Endothelial cell (in vitro differentiated cells): Measurements from ENCODE around the gene PATZ1. TPM values are rescaled to one million over a fixed set of nuclear protein-coding genes. Genes with fewer than 3 reads are reported as not detected.

Source experiments
- DNase-seq: peaks from one replicate; pipeline ENCODE4 v3.0.0; 2021; ENCODE audit warnings: low spot score
- H3K27ac Mint-ChIP-seq: one replicate; pipeline ENCODE4 v1.8.0; 2021; ENCODE audit warnings: mixed read lengths, inconsistent platforms; ENCODE audit not compliant: unreplicated experiment
- H3K27me3 Mint-ChIP-seq: one replicate; pipeline ENCODE4 v1.8.0; 2021; ENCODE audit warnings: mild to moderate bottlenecking, moderate library complexity, mixed read lengths, inconsistent platforms; ENCODE audit not compliant: unreplicated experiment
- H3K36me3 Mint-ChIP-seq: one replicate; pipeline ENCODE4 v1.8.0; 2021; ENCODE audit warnings: mild to moderate bottlenecking, low read depth, mixed read lengths, inconsistent platforms; ENCODE audit not compliant: unreplicated experiment
- H3K4me1 Mint-ChIP-seq: one replicate; pipeline ENCODE4 v1.8.0; 2021; ENCODE audit warnings: mild to moderate bottlenecking, mixed read lengths, inconsistent platforms; ENCODE audit not compliant: unreplicated experiment
- H3K4me3 Mint-ChIP-seq: one replicate; pipeline ENCODE4 v1.8.0; 2021; ENCODE audit warnings: mild to moderate bottlenecking, mixed read lengths, inconsistent platforms; ENCODE audit not compliant: unreplicated experiment
- H3K9me3 Mint-ChIP-seq: one replicate; pipeline ENCODE4 v1.8.0; 2021; ENCODE audit warnings: mixed read lengths, inconsistent platforms; ENCODE audit not compliant: unreplicated experiment
- total RNA-seq: library from RNA; stranded (reverse); fragmentation: NEBNext Ultra II Directional; extraction: Animal tissue kit (Norgen Biotek cat#: 25700); gene quantifications from one replicate; pipeline ENCODE4 v1.2.1, GENCODE V29; 2021; ENCODE audit not compliant: unreplicated experiment
- TF ChIP-seq, protein P1 (sequence below): fragments of 200-600 bp; sonication (generic); IDR thresholded peaks from one replicate; pipeline ENCODE4 v1.5.0; 2021; ENCODE audit warnings: antibody characterized with exemption; ENCODE audit not compliant: unreplicated experiment

Gene PATZ1
- total RNA-seq, 1 donor from 2014 or later, result 54.0 TPM

DNA sequence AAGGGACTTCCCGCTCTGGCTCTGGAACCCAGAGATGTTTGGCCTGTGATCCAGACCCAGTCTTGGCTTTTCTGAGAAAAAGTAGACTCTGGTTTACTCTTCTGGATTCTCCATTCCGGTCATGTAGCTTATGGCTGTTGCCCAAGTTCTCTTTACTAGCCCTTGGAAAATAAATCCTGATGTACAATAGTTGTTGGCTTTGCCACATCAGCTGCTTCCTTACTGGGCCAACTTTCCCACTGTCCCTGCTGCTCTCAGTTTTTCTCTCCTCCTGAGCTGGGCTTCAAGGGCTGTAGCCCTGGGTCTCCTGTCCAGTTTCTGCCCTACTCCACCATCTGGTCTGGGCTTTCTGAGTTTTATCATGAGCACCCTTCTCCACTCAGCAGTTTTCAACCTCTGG lies 12.5 kb downstream of the PATZ1 start:
- H3K36me3 Mint-ChIP-seq, result peaks cover 57% of the 10 kb centered on the region
- TF ChIP-seq, protein P1, sequence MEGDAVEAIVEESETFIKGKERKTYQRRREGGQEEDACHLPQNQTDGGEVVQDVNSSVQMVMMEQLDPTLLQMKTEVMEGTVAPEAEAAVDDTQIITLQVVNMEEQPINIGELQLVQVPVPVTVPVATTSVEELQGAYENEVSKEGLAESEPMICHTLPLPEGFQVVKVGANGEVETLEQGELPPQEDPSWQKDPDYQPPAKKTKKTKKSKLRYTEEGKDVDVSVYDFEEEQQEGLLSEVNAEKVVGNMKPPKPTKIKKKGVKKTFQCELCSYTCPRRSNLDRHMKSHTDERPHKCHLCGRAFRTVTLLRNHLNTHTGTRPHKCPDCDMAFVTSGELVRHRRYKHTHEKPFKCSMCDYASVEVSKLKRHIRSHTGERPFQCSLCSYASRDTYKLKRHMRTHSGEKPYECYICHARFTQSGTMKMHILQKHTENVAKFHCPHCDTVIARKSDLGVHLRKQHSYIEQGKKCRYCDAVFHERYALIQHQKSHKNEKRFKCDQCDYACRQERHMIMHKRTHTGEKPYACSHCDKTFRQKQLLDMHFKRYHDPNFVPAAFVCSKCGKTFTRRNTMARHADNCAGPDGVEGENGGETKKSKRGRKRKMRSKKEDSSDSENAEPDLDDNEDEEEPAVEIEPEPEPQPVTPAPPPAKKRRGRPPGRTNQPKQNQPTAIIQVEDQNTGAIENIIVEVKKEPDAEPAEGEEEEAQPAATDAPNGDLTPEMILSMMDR, result no peak
- H3K4me3 Mint-ChIP-seq, result no peak overlapping the region
- H3K27me3 Mint-ChIP-seq, result peaks cover 3% of the 10 kb centered on the region
- no peak for DNase-seq
- H3K9me3 Mint-ChIP-seq, result no peaks in the 10 kb centered on the region
- H3K4me1 Mint-ChIP-seq, result peaks cover 11% of the 10 kb centered on the region
- H3K27ac Mint-ChIP-seq, result no peak overlapping the region

DNA sequence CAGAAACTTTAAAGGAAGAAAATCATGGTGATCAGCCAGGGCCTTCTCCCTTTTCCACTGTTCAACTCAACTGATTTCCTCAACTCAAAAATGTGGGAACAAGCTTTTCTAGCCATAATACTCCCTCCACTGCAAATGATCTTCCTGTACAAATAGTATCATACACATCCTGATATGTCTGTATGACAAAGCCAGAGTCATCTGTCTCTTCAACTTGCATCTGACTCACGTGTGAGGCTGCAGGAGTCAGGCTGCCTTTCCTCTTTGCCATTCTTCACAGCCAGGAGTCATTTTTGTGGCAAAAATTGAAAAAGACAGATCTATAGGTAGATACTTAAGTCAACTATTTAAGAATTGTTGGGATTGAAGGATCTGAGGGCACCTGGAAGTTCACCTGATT lies 13.3 kb downstream of the PATZ1 start:
- no peak for DNase-seq
- TF ChIP-seq, protein P1, result no peak
- Mint-ChIP-seq H3K36me3 (peaks cover 52% of the 10 kb centered on the region), H3K4me3 (no peak overlapping the region), H3K27ac (no peak overlapping the region), H3K9me3 (no peaks in the 10 kb centered on the region), H3K27me3 (peaks cover 2% of the 10 kb centered on the region), H3K4me1 (peaks cover 7% of the 10 kb centered on the region)

DNA sequence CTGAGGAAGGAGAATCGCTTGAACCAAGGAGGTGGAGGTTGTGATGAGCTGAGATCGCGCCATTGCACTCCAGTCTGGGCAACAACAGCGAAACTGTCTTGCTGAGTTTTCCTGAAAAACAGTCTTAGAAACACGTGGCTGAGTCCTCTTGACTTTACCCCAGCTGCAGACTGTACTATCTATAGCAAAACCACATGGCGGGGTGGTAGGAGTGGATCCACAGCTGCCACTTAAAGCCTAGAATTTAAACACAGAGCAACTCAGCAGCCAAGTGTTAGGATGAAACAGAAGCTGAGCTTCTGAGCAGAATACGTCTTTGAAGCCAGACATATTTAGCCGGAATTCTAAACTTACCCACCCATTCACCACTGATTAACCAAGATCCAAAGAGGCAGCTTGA lies 14.1 kb downstream of the PATZ1 start:
- H3K36me3 Mint-ChIP-seq, result peaks cover 52% of the 10 kb centered on the region
- H3K27me3 Mint-ChIP-seq, result peaks cover 2% of the 10 kb centered on the region
- no peaks in the 10 kb centered on the region for H3K9me3 Mint-ChIP-seq
- H3K27ac Mint-ChIP-seq, result no peak overlapping the region
- peaks cover 7% of the 10 kb centered on the region for H3K4me1 Mint-ChIP-seq
- TF ChIP-seq, protein P1, result no peak
- H3K4me3 Mint-ChIP-seq, result no peak overlapping the region
- DNase-seq, result no peak

DNA sequence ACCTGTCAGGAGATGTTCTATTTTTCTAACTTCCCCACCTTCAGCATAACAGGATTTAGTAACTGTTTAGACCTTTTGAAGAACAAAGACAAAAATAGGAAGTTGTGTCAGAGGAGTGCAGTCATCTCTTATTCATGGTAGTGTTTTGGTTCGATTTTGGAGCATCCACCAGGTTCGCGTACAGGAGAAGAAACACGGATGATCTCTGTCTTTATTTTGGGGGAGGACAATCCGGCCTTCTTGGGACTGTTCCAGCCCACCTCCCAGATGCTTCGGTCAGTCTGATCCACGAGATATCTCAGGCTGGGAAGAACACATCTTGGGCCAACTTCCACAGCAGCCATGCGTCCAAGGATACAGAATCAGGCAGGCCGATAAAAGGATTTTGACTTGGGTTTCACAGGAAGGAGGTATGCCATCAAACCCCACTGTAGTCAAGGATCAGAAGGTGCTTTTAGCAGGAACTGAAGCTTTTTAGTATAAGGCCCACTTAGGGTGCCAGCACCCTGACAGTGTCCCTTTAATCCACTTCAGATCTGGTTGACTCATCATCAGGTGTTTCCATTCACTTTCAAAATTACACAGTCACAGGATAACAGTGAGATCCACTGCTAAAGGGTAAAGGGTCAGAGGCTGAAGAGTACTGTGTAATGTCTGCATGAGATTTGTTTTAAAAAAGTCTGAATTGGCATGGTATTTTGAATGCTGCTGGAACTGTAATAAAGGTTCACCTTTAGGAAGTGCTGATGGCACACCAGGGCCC lies 16.5 kb downstream of the PATZ1 start:
- TF ChIP-seq, protein P1, result no peak
- H3K27ac Mint-ChIP-seq, result no peak overlapping the region
- peaks cover 7% of the 10 kb centered on the region for H3K4me1 Mint-ChIP-seq
- H3K9me3 Mint-ChIP-seq, result no peaks in the 10 kb centered on the region
- H3K36me3 Mint-ChIP-seq, result peaks cover 58% of the 10 kb centered on the region
- H3K27me3 Mint-ChIP-seq, result peaks cover 2% of the 10 kb centered on the region
- no peak for DNase-seq
- H3K4me3 Mint-ChIP-seq, result no peak overlapping the region

DNA sequence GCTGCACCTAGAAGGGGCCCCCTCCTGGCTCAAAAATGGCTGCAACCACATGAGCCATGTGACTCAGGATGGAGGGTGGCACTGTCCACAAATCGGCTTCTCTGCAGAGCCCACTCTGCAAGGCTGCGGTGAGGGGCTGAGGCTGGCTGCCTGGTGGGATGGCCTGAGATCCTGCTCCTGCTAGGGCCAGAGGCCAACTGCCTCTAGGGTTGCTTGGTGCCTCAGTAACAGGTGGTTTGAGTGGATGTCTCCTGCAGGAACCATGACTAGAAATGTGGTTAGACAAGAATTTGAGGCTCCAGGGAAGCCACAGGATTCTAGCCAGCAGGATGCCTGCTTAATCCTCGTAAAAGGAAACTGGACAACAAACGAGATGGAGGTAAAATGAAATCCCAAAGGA lies 17.1 kb downstream of the PATZ1 start:
- H3K9me3 Mint-ChIP-seq, result no peaks in the 10 kb centered on the region
- peaks cover 2% of the 10 kb centered on the region for H3K27me3 Mint-ChIP-seq
- peaks cover 7% of the 10 kb centered on the region for H3K4me1 Mint-ChIP-seq
- TF ChIP-seq, protein P1, result no peak
- DNase-seq, result no peak
- H3K4me3 Mint-ChIP-seq, result no peak overlapping the region
- H3K27ac Mint-ChIP-seq, result no peak overlapping the region
- peaks cover 52% of the 10 kb centered on the region for H3K36me3 Mint-ChIP-seq
